Hepatocyte (in vitro differentiated cells): Measurements from ENCODE around the gene TMEM267. TPM values are rescaled to one million over a fixed set of nuclear protein-coding genes. Genes with fewer than 3 reads are reported as not detected.
A peak's percentile ranks its signal among the peaks of the same experiment; 100 is the strongest.
"Not testable (repeated sequence)": the region's sequence is repeated elsewhere in the genome, so short reads cannot be mapped to it uniquely, and the experiment has no call there.

Experiments used
- DNase-seq: peaks from one replicate; pipeline ENCODE4 v3.0.0-alpha.2; 2016; ENCODE audit warnings: low spot score
- H2AFZ ChIP-seq: fragments of 200-600 bp; sonication (generic); 2 replicates; pipeline ENCODE4 v1.6.0; 2016; ENCODE audit warnings: antibody characterized with exemption, mild to moderate bottlenecking
- H3K27ac ChIP-seq: fragments of 200-600 bp; sonication (generic); 2 replicates; pipeline ENCODE4 v1.5.1; 2016; ENCODE audit warnings: mild to moderate bottlenecking
- H3K27me3 ChIP-seq: fragments of 200-600 bp; sonication (generic); 2 replicates; pipeline ENCODE4 v1.6.1; 2016
- H3K36me3 ChIP-seq: fragments of 200-600 bp; sonication (generic); replicated peaks from 2 replicates; pipeline ENCODE4 v1.5.1; 2016; ENCODE audit warnings: low read depth; ENCODE audit not compliant: insufficient read depth
- H3K4me1 ChIP-seq: fragments of 200-600 bp; sonication (generic); 2 replicates; pipeline ENCODE4 v1.5.1; 2016; ENCODE audit warnings: mild to moderate bottlenecking, moderate library complexity; ENCODE audit not compliant: insufficient read depth
- H3K4me2 ChIP-seq: fragments of 200-600 bp; sonication (generic); 2 replicates; pipeline ENCODE4 v1.6.0; 2016
- H3K4me3 ChIP-seq: fragments of 200-600 bp; sonication (generic); 2 replicates; pipeline ENCODE4 v1.5.1; 2016; ENCODE audit warnings: mild to moderate bottlenecking
- H3K79me2 ChIP-seq: fragments of 200-600 bp; sonication (generic); 2 replicates; pipeline ENCODE4 v1.6.0; 2017; ENCODE audit warnings: mild to moderate bottlenecking
- H3K9me2 ChIP-seq: fragments of 200-600 bp; sonication (generic); replicated peaks from 2 replicates; pipeline ENCODE4 v1.6.0; 2017; ENCODE audit warnings: mild to moderate bottlenecking; ENCODE audit not compliant: insufficient read depth
- H3K9me3 ChIP-seq: fragments of 200-600 bp; sonication (generic); 2 replicates; pipeline ENCODE4 v1.5.1; 2016; ENCODE audit warnings: low read depth, mild to moderate bottlenecking
- H4K20me1 ChIP-seq: fragments of 200-600 bp; sonication (generic); 2 replicates; pipeline ENCODE4 v1.6.0; 2016; ENCODE audit warnings: mild to moderate bottlenecking; ENCODE audit not compliant: insufficient read depth, poor library complexity, severe bottlenecking
- EZH2 ChIP-seq: fragments of 200-600 bp; sonication (generic); IDR thresholded peaks from 2 replicates; pipeline ENCODE4 v1.6.1; 2016; ENCODE audit warnings: antibody characterized with exemption, mild to moderate bottlenecking, borderline replicate concordance
- EZH2phosphoT487 ChIP-seq: fragments of 200-600 bp; sonication (generic); IDR thresholded peaks from one replicate; pipeline ENCODE4 v1.6.1; 2018; ENCODE audit warnings: antibody characterized with exemption, mild to moderate bottlenecking, low read depth, moderate library complexity; ENCODE audit not compliant: unreplicated experiment, severe bottlenecking
- WGBS: methylation state at CpG from one replicate; pipeline ENCODE4 v1.1.6; 2016; ENCODE audit warnings: low lambda C conversion rate; ENCODE audit errors: missing lambda C conversion rate; 5-methylcytosine and 5-hydroxymethylcytosine counted together
- polyA plus RNA-seq: library from polyadenylated mRNA; unstranded; fragments of >200 nt; fragmentation: Nextera tagmentation; extraction: Ambion mirVana; gene quantifications from 2 replicates; pipeline ENCODE4 v1.2.1, GENCODE V29; 2016
- total RNA-seq: library from RNA; depleted of rRNA; stranded (reverse); fragments of >200 nt; gene quantifications from 2 replicates; pipeline ENCODE4 v1.2.3, GENCODE V29; 2014
- TF ChIP-seq, protein P1 (sequence below): fragments of 200-600 bp; sonication (generic); IDR thresholded peaks from 2 replicates; pipeline ENCODE4 v1.5.1; 2016; ENCODE audit warnings: antibody characterized with exemption, mild to moderate bottlenecking; ENCODE audit not compliant: poor library complexity

TMEM267 gene
- total and polyA plus RNA-seq, 2 experiments from 2014 or later: 9.7 to 19.4 TPM

DNA sequence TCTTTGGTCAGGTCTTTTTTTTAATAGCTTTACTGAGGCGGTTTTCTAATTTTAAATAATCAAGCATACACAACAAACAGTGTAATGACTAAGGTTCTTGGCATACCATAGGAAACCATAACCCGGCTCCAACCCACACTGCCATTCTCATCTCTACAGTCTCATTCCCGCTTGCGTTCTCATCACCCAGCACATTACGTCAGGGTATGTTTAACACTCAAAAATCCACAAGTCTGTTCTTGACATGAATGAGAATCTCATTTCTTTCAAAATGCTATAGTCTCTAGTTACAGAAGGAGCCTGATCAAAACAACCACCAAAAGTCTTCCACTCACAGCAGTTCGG, 30.8 kb upstream of the TMEM267 start:
- 0% methylated on average over 6 of the region's 6 CpGs for WGBS
- H3K79me2 ChIP-seq: peaks cover 18% of the 10 kb centered on the region
- H3K4me1 ChIP-seq: peaks cover 4% of the 10 kb centered on the region
- H3K4me3 ChIP-seq: peak overlapping the region; percentile 49
- TF ChIP-seq EZH2 (no peak), EZH2phosphoT487 (no peak)
- TF ChIP-seq, protein P1, sequence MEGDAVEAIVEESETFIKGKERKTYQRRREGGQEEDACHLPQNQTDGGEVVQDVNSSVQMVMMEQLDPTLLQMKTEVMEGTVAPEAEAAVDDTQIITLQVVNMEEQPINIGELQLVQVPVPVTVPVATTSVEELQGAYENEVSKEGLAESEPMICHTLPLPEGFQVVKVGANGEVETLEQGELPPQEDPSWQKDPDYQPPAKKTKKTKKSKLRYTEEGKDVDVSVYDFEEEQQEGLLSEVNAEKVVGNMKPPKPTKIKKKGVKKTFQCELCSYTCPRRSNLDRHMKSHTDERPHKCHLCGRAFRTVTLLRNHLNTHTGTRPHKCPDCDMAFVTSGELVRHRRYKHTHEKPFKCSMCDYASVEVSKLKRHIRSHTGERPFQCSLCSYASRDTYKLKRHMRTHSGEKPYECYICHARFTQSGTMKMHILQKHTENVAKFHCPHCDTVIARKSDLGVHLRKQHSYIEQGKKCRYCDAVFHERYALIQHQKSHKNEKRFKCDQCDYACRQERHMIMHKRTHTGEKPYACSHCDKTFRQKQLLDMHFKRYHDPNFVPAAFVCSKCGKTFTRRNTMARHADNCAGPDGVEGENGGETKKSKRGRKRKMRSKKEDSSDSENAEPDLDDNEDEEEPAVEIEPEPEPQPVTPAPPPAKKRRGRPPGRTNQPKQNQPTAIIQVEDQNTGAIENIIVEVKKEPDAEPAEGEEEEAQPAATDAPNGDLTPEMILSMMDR: no peak
- H3K9me3 ChIP-seq: no peaks in the 10 kb centered on the region
- H3K27me3 ChIP-seq: no peaks in the 10 kb centered on the region
- peak overlapping the region; percentile 95 for H3K27ac ChIP-seq
- DNase-seq: peak; percentile 48
- peak overlapping the region; percentile 83 for H3K4me2 ChIP-seq
- H4K20me1 ChIP-seq: no peaks in the 10 kb centered on the region
- H3K9me2 ChIP-seq: no peaks in the 10 kb centered on the region
- H3K36me3 ChIP-seq: no peaks in the 10 kb centered on the region
- H2AFZ ChIP-seq: peak overlapping the region; percentile 64

DNA sequence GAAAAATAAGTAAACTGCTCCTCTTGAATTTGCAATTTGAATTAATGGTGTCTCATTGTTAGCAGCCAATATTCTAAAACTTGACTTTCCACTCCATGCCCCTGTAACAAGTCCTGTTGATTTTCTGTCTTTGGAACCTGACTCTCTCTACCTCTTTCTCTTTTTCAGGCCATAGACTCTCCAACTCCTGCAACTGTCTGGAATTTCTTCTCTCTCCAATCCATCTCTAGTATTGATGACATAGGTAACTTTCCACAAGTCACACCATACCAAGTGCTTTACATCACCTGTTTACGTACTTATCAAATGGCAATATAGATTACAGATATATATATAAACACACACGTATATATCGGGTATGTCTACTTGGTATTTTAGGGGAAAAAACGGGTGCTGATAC, 30.4 kb upstream of the TMEM267 start:
- Histone ChIP-seq H3K36me3 (no peaks in the 10 kb centered on the region), H3K27me3 (no peaks in the 10 kb centered on the region), H3K79me2 (peaks cover 18% of the 10 kb centered on the region), H4K20me1 (no peaks in the 10 kb centered on the region), H3K4me3 (peak overlapping the region; percentile 49), H2AFZ (peak overlapping the region; percentile 64), H3K4me1 (peaks cover 4% of the 10 kb centered on the region), H3K27ac (peak overlapping the region; percentile 95), H3K4me2 (peak overlapping the region; percentile 83), H3K9me3 (no peaks in the 10 kb centered on the region), H3K9me2 (no peaks in the 10 kb centered on the region)
- TF ChIP-seq EZH2: no peak
- no peak for TF ChIP-seq EZH2phosphoT487
- TF ChIP-seq, protein P1: no peak
- no peak for DNase-seq
- 21% methylated on average over 4 of the region's 4 CpGs for WGBS

DNA sequence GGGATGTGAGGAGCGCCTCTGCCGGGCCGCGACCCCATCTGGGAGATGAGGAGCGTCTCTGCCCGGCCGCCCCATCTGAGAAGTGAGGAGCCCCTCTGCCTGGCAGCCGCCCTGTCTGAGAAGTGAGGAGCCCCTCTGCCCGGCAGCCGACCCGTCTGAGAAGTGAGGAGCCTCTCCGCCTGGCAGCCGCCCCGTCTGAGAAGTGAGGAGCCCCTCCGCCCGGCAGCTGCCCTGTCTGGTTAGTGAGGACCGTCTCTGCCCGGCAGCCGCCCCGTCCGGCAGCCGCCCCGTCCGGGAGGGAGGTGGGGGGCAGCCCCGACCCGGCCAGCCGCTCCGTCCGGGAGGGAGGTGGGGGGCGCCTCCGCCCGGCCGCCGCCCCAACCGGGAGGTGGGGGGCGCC, 27.4 kb upstream of the TMEM267 start:
- 99% methylated on average over 22 of the region's 36 CpGs for WGBS
- H3K4me3 ChIP-seq, H3K9me3 ChIP-seq, H3K4me1 ChIP-seq, H3K9me2 ChIP-seq, H2AFZ ChIP-seq, H3K27me3 ChIP-seq, H3K36me3 ChIP-seq, H3K27ac ChIP-seq, H3K4me2 ChIP-seq, H4K20me1 ChIP-seq, DNase-seq: not testable (repeated sequence)
- peaks cover 18% of the 10 kb centered on the region for H3K79me2 ChIP-seq

DNA sequence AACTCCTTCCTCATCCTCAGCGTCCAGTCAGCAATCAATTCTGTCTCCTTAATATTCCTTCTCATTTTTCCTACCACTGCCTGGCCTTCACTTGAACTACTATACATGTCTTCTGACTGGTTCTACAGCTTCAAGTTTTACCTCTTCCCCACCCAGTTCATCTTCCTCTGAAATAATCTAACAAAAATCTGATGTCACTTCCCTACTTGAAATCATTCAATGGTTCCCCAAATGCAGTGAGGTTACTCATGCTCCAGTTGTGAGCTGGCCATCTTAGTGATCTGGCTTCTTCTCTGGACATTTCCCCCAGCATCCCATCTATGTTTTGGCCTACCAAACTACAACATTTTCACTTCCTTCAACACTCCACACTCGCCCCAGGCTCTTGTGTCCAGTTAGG, 14.9 kb upstream of the TMEM267 start:
- H4K20me1 ChIP-seq: no peaks in the 10 kb centered on the region
- H3K4me1 ChIP-seq: no peaks in the 10 kb centered on the region
- H3K27ac ChIP-seq: no peak overlapping the region
- H3K27me3 ChIP-seq: no peaks in the 10 kb centered on the region
- no peak for DNase-seq
- no peak overlapping the region for H3K4me2 ChIP-seq
- H3K4me3 ChIP-seq: no peak overlapping the region
- H3K9me3 ChIP-seq: no peaks in the 10 kb centered on the region
- WGBS: 93% methylated on average over 2 of the region's 2 CpGs
- H2AFZ ChIP-seq: no peak overlapping the region
- H3K9me2 ChIP-seq: no peaks in the 10 kb centered on the region
- no peak for TF ChIP-seq EZH2
- TF ChIP-seq EZH2phosphoT487: no peak
- TF ChIP-seq, protein P1: no peak
- no peaks in the 10 kb centered on the region for H3K36me3 ChIP-seq
- H3K79me2 ChIP-seq: no peaks in the 10 kb centered on the region
